HG03469 (cell line): ENCODE measurements around the gene SH3RF2.
A peak's percentile ranks its signal among the peaks of the same experiment; 100 is the strongest.
"Not testable (repeated sequence)": the region's sequence is repeated elsewhere in the genome, so short reads cannot be mapped to it uniquely, and the experiment has no call there.

Experiments used
- ATAC-seq: cut with Tn5 transposase; IDR thresholded peaks from one replicate; pipeline ENCODE4 v1.9.1; 2021; ENCODE audit warnings: mild to moderate bottlenecking, moderate library complexity, moderate number of reproducible peaks; ENCODE audit not compliant: unreplicated experiment

Gene SH3RF2

DNA sequence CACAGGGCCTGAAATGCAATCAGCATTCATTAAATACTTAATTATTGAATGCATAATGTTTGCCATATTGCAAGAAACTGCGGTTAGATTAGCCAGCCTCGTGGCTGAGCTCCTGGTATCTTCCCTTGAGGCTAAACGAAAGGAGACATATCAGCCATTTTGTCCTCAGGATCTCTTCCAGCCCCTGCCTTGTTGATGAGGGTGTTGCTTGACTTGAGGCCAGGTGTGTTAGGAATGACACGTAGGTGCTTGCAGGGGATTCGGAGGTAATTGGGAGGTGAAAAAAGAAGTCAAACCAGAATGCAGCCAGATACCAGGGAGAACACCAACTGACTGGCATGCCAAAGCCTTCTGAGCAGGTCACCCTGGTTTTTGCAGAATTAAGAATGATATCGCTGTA is 12.5 kb downstream of the SH3RF2 start:
- ATAC-seq: no peak

DNA sequence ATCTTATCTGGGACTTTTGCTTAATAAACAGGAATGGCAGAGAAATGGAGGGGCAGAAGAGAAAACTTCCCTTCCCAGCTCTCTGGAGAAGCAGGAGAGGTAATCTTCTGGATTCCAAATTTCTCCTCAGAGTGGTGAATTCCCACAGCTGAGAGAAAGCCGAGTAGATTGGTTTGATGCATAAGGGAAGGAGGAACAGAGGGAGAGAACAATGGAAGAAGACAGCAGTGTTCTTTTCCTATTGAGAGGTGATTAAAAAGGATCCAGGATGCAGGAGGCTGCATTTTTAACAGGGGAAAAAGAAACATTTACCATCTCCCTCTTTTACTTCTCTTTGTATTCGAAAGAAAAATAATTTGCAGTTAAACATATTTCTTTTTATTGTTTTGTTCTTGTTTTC is 13.1 kb downstream of the SH3RF2 start:
- ATAC-seq: no peak

DNA sequence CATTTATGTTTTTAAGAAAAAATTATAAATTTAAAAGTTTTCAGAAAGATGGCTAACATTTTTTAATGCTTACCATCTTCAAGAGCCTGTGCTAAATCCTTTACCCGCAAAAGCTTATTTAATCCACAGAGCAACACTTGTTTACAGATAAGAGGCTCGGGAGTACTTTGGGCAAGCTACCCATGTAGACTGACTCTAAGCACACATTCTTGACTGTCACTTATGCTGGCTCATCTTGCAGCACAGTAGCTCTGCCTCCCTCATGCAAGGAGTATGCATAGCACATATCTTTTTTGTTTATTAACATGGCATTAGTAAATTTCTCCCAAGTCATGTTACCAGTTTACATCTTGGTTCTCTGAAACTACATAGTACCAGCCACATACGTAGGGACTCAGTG is 14.7 kb downstream of the SH3RF2 start:
- no peak for ATAC-seq

DNA sequence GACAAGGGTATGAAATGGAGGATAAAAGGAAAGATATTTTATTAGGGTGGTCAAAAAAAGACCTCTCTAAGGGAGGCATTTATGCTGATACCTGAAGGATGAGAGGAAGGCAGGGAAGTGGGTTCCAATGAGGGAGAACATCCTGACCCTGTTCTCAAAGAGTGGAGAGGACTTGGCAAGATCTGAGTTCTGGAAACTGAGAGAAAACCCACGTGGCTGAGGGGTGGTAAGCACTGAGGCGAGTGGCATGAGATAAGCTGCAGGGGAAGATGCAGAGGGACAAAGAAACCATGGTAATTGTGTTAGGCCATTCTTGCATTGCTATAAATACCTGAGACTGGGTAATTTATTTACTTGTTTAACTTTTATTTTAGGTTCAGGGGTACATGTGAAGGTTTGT is 16.8 kb downstream of the SH3RF2 start:
- ATAC-seq: no peak

DNA sequence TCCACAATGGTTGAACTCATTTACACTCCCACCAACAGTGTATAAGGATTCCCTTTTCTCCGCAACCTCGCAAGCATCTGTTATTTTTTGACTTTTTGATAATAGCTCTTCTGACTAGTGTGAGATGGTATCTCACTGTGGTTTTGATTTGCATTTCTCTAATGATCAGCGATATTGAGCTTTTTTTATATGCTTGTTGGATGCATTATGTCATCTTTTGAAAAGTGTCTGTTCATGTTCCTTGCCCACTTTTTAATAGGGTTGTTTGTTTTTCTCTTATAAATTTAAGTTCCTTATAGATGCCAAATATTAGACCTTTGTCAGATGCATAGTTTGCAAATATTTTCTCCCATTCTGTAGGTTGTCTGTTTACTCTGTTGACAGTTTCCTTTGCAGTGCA is 17.8 kb downstream of the SH3RF2 start:
- not testable (repeated sequence) for ATAC-seq

DNA sequence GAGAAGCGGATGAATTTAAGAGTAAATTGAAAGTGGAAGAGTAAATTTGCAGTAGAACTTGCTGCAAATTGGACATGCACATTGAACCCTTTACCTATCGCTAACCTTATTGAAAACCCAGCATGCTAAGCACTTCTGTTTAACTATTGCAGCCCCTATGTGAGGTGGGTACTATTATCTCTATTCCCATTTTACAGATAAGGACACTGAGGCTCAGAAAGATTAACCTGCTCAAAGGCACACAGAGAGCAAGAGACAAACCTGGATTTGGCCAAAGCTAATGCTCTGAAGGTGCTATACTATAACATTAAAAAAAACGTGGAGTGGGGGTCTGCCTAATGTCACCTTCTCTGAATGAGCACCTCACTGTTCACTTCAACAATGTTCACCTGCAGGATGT is 21.0 kb downstream of the SH3RF2 start:
- no peak for ATAC-seq

DNA sequence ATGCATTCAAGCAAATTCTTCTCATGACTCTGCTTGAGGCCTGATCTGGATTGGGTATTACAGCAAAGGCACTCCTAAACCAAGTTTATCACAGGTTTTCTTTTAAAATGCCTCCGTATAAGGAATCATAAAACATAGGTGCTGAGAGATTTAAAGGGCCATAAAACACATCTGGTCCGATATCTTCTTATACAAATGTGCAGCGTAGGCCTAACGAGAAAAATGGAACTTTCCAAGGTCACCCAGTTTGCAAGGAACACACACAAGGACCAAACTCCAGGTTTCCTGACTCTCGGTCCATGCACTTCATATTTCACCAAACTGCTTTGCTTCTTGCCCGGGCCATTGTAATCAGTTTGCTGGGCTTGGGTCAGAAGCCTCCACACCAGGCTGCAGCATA is 22.1 kb downstream of the SH3RF2 start:
- ATAC-seq: no peak

DNA sequence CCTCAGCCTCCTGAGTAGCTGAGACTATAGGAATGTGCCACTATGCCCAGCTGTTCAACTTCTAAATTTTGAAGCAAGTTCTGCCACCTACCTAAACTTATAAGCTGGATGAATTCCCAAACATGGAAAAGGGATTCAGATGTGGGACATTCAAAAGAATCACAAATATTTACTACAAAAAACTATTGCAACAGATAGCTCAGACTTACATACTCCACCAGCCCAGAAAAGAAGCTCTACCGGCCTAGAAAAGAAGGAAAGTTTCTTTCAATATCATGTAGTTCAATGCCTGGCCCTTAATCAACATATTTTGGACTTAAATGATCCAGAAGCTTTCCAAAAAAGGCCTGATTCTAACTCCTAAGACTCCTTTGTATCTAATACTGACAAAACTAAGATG is 23.8 kb downstream of the SH3RF2 start:
- ATAC-seq: no peak

DNA sequence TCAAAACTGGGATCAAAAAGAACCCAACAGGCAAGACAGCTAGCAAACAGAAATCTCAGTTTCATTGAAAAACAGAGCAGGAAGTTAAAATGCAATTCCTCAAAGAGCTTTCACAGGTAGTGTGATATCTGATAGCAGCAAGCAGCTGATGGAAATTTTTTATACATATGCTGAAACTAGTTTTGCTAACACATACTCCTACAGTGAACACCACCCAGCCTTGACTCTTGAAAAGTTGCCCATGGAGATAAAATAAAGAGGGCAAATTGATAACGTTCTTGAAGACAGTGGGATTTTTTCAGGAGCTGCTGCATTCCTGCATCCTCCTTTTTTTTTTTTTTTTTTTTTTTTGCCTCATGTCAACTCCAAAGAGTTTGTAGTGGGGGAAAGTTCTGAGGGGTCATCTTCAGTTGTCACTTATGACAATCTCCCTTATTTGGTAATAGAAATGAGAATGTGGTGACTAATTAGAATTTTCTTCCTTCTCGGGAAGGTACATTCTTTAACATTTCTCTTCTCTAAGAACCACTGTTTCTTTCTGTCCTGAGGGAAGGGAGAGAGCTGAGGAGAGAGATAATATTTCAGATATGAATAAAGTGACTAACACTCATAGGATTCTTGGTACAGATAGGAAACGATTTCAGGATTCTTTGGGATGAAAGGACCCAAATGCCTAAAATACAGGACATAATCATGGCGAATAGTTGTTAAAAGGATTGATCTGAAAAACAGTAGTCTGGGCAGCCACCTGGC is 24.6 kb downstream of the SH3RF2 start:
- no peak for ATAC-seq

DNA sequence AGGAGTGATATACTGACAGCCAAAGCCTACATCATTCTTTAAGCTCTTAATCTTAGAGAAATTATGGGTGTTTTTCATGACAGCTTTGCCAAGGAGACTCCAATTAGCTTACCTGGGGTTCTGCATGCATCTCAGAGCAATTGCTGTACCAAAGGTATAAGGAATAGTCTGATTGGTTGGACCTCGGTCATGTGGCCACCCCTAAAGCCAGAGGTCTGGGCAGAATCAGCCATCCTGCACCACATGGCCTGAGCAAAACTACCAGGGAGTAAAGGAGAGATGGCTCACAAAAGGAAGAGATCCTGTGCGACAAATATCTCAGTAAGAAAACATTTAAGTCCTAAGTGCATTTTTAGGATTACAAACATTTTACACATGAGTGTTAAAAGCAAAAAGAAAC is 25.6 kb downstream of the SH3RF2 start:
- ATAC-seq: no peak

DNA sequence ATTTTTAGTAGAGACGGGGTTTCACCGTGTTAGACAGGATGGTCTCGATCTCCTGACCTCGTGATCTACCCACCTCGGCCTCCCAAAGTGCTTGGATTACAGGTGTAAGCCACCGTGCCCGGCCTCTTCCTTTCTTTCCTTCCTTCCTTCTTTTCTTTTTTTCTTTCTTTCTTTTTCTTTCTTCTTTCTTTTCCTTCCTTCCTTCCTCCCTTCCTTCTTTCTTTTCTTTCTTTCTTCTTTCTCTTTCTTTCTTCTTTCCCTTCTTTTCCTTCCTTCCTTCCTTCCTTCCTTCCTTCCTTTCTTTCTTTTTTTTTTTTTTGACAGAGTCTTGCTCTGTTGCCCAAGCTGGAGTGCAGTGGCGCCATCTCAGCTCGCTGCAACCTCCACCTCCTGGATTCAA is 27.6 kb downstream of the SH3RF2 start:
- not testable (repeated sequence) for ATAC-seq

DNA sequence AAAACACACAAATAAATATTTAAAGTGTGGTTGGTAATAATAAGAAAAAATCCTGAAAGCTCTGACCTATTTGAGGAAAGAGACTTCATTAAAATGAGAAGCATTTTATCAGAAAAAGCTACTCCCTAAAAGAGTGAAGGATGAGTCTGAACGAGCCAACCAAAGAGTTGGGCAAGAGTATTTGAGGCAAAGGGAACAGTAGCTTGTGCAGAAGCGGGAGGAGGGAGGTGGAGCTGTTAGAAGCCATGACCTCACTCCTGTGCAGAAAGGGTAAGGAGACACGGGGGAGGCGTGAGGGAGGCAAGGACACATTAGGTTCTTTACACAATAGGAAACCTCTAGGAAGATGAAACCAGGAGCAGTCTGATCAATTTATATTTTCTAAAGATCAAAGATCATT is 29.4 kb downstream of the SH3RF2 start:
- no peak for ATAC-seq

DNA sequence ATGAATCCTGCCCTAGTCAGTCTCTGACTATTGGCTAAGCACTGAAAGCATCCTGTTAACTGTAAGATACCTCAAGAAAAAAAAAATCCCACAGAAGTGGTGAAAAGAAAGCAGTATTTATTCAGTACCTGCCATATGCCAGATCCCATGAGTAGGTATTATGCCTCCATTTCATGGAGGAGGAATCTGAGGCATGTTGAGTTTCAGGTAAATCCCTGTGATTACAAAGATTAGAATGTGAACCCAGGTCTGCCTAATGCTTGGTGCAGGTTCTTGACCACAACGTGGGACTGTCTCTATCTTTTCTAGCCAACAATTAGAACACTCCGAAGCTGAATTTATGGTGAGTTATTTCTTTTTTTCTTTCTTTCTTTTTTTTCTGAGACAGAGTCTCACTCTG is 30.9 kb downstream of the SH3RF2 start:
- no peak for ATAC-seq

DNA sequence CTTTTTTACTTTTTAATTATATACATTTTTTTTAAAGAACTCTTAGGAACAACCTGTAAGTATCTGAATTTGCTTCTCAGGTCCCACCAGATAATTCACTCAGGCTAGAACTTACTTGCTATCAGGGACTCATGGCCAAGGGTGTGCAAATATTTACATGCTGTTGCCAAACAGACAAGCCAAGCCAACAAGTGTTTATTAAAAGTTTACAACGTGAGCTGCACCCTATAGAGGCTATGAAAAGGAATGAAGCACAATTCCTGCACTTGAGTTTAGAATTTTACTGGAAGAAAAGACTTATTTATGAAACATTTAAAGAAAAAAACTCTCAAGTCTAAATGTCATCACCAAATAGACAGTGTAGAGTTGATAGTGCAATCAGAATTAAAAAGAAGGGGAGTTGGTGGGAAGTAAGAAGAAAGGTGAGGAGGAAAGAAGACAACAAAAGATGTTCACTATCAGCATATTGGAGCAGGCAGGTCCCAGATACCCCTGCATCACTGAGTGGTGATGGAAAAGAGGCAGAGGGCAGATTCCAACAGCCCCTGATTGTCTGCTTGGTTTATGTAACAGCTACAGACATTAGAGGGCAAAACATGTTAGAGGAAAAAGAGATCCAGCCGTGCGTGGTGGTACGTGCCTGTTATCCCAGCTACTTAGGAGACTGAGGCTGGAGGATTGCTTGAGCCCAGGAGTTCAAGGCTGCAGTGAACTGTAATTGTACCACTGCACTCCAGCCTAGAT is 32.8 kb downstream of the SH3RF2 start:
- ATAC-seq: no peak

DNA sequence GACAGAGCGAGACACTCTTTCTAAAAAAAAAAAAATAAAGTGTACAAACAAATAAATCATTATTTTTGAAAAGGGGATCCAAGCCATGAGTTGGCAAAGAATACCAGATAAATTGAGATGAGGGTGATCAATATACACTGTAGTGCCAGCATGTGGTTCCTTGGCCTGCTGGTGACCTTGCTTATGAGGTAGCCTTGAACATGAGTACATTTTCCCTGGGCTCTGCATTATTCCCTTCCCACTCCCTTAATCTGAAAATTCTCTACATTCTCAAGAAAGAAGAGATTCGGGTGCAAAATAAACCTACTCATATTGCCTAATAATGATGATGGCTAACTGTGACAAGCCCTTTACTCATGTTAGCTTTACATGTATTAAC is 33.3 kb downstream of the SH3RF2 start:
- no peak for ATAC-seq

DNA sequence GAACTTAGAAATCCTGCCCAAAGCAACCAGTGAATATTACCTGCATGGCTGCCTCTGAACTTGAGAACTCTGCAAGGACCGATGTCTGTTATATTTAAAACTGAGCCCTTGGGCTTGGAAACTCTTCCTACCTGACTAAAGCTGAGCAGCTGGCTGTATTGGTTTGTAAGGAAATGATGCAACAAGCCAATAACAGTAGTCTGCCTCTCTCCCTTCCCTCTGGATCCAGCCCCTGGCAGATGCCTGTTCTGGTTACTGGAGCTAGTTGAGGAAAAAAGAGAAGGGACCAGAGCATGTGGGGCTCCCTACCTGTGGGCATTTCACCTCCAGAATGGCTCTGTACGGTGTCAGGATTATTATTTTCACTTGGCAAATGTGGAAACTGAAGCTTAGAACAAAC is 34.7 kb downstream of the SH3RF2 start:
- ATAC-seq: no peak

DNA sequence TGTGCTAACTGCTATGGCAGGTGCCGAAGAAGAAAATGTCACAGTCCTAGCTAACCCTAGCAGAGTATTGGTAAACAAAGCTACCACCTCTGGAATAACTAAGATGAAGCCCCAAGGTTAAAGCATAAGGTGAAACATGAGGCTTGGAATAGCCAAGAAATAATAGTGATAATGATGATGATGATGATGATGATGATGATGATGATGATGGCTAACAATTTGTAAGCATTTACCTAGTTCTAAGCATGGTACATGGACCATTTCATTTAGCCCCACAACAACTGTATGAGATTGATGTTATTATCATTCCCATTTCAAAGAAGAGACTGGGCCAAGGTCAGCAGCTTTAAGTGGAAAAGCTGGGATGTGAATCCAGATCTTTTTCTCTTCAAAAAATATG is 35.3 kb downstream of the SH3RF2 start:
- ATAC-seq: no peak

DNA sequence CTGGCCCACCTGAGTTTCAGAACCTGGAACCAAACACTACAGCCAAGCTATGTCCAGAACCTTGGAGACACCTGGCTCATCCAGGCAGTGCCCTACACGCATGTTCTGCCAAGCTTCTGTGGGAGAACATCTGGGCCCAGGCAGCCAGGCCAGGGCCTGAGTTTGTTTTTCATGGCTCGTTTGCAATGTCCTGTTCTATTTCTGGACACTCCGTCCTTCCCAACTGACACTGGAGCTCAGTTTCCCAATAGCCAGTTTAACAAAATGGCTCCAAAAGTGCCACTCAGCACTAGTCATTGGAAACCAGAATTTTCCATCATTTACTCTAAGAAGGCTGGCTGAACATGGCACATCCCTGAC is 38.6 kb downstream of the SH3RF2 start:
- no peak for ATAC-seq

DNA sequence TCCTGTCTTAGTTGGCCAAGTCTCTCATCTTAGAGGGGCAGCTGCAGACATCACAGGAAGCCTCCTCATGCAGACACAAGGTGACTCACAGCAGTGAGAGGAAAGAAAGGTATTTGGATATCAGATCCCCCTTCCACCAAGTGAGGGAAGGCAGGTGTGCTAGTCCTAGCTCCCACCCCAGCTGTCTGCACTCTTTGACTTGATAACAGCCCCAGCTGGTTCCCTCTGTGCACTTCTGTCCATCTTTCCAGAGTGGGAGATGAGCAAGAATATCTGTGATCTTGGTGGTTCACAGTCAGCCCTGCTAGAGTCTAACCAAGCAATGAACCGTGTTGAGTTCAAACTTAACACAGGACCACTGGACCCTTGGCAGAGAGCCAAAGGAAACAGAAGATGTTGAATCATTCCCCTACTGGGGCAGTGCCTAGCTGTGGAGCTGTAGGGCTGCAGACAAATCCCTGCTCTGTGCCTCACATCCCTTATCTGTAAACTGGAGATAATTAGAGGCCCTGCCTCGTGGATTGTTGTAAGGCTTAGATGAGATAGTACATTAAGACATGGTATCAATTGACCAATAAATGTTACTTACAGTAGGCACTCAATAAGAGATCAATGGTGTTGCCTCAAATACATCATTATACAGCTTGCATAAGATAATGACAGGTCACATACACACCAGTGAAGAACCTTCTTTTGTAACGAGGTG is 39.1 kb downstream of the SH3RF2 start:
- ATAC-seq: peak; percentile 28

DNA sequence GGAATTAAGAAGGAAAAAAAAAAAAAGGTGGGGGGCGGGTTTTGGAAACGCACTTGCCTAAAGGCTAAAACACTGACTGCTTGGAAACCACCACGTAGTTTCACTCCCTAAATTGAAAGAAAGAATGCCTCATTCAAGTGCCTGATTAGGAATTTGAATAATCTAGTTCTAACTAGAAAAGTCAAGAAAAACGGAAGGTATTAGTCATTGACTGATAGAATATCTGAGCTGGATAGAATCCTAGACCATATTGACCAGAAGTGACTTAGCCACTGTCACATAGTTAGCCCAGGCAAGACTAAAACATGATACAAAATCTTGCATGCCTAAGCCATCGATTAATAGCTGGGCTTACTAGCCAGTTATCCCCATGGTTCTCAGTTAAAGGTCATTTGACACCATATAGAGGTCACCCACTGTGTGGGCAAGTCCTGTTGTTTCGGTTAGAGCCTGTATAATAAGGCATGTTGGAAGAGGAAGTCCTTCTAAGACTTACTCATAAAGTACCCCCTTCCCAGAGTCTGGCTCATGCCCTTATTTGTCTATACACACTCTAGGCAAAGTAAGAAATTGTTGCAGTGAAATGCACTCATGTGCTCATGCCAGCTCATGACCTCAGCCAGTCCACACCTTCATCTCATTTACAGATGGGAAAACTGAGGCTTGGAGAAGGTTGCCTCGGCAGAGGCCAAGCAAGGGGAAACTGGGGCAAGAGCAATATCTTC is 40.2 kb downstream of the SH3RF2 start:
- peak; percentile 68 for ATAC-seq

DNA sequence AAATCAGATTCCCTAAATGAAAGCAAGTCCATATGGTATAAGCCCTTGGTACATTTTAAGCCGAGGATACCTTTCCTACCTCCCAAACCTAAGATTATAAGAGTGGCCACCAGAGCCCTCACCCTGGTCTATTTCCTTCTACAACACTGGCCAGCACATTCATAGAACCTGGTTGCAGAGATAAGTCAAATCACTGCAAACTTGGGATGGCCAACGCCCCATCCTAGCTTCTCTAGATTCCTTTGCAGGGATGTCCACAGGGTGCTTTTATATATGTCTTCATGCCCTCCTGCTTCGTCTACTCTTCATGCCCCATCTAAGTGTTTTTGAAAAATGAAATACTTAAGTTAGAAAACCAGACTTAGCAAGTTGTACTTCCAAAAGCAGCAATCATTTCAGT is 41.8 kb downstream of the SH3RF2 start:
- no peak for ATAC-seq
